H9 (cell line): Measurements from ENCODE around the gene FAM117A. TPM values are rescaled to one million over a fixed set of nuclear protein-coding genes. Genes with fewer than 3 reads are reported as not detected.

Experiments
- DNase-seq: peaks from one replicate; pipeline ENCODE4 v3.0.0-alpha.2; 2017
- H2AFZ ChIP-seq: one replicate; pipeline ENCODE4 v1.6.1; 2013; ENCODE audit warnings: mild to moderate bottlenecking, low read length, control low read depth, moderate library complexity
- H2AK5ac ChIP-seq: 2 replicates; pipeline ENCODE4 v1.6.1; 2013; ENCODE audit warnings: low read length, control low read depth, mixed read lengths; ENCODE audit not compliant: insufficient read length
- H2BK120ac ChIP-seq: one replicate; pipeline ENCODE4 v1.6.1; 2013; ENCODE audit warnings: low read depth, mild to moderate bottlenecking, low read length, control low read depth, inconsistent platforms; ENCODE audit not compliant: poor library complexity, severe bottlenecking
- H2BK12ac ChIP-seq: 2 replicates; pipeline ENCODE4 v1.6.1; 2013; ENCODE audit warnings: low read length, control low read depth, mixed read lengths, low read depth; ENCODE audit not compliant: insufficient read length
- H2BK15ac ChIP-seq: 2 replicates; pipeline ENCODE4 v1.6.1; 2013; ENCODE audit warnings: low read depth, low read length, control low read depth
- H2BK20ac ChIP-seq: one replicate; pipeline ENCODE4 v1.6.1; 2013; ENCODE audit warnings: low read depth, mild to moderate bottlenecking, low read length, control low read depth, inconsistent platforms; ENCODE audit not compliant: poor library complexity, severe bottlenecking
- H2BK5ac ChIP-seq: 2 replicates; pipeline ENCODE4 v1.6.1; 2013; ENCODE audit warnings: low read length, control low read depth, mixed read lengths; ENCODE audit not compliant: insufficient read length
- H3K14ac ChIP-seq: 2 replicates; pipeline ENCODE4 v1.6.1; 2013; ENCODE audit warnings: low read length, control low read depth; ENCODE audit not compliant: insufficient read depth
- H3K18ac ChIP-seq: 2 replicates; pipeline ENCODE4 v1.6.1; 2013; ENCODE audit warnings: low read depth, mild to moderate bottlenecking, mixed read lengths, low read length, control low read depth; ENCODE audit not compliant: insufficient read length
- H3K23ac ChIP-seq: 2 replicates; pipeline ENCODE4 v1.6.1; 2013; ENCODE audit warnings: low read length, control low read depth, mixed read lengths, low read depth; ENCODE audit not compliant: insufficient read length
- H3K23me2 ChIP-seq: 2 replicates; pipeline ENCODE4 v1.6.1; 2013; ENCODE audit warnings: low read depth, mild to moderate bottlenecking, mixed read lengths, low read length, control low read depth; ENCODE audit not compliant: insufficient read length, poor library complexity, severe bottlenecking
- H3K27ac ChIP-seq: 2 replicates; pipeline ENCODE4 v1.5.1; 2013; ENCODE audit warnings: low read length, control low read depth, mixed read lengths, low read depth; ENCODE audit not compliant: insufficient read length
- H3K27me3 ChIP-seq: 2 replicates; pipeline ENCODE4 v1.6.1; 2013; ENCODE audit warnings: low read length, control low read depth, inconsistent platforms; ENCODE audit not compliant: insufficient read depth
- H3K4ac ChIP-seq: 2 replicates; pipeline ENCODE4 v1.6.1; 2013; ENCODE audit warnings: low read depth, mild to moderate bottlenecking, control low read depth, inconsistent platforms, low read length, moderate library complexity
- H3K4me1 ChIP-seq: 2 replicates; pipeline ENCODE4 v1.6.1; 2013; ENCODE audit warnings: low read length, control low read depth, inconsistent platforms; ENCODE audit not compliant: insufficient read depth
- H3K4me2 ChIP-seq: 2 replicates; pipeline ENCODE4 v1.6.1; 2013; ENCODE audit warnings: low read length, control low read depth, mixed read lengths; ENCODE audit not compliant: insufficient read length, insufficient read depth
- H3K56ac ChIP-seq: 2 replicates; pipeline ENCODE4 v1.6.1; 2013; ENCODE audit warnings: low read depth, mild to moderate bottlenecking, mixed read lengths, low read length, control low read depth; ENCODE audit not compliant: insufficient read length
- H3K79me1 ChIP-seq: 2 replicates; pipeline ENCODE4 v1.6.1; 2013; ENCODE audit warnings: low read depth, mild to moderate bottlenecking, moderate library complexity, low read length, control low read depth, inconsistent platforms; ENCODE audit not compliant: insufficient read depth, poor library complexity, severe bottlenecking
- H3K79me2 ChIP-seq: 2 replicates; pipeline ENCODE4 v1.6.1; 2013; ENCODE audit warnings: low read length, control low read depth, inconsistent platforms; ENCODE audit not compliant: insufficient read depth
- H3K9ac ChIP-seq: 2 replicates; pipeline ENCODE4 v1.6.1; 2013; ENCODE audit warnings: low read length, control low read depth, mixed read lengths; ENCODE audit not compliant: insufficient read length; ENCODE audit errors: extremely low read depth
- H3K9me3 ChIP-seq: one replicate; pipeline ENCODE4 v1.6.1; 2013; ENCODE audit warnings: low read depth, low read length, inconsistent platforms; ENCODE audit not compliant: control insufficient read depth
- H3T11ph ChIP-seq: one replicate; pipeline ENCODE4 v1.6.1; 2013; ENCODE audit warnings: mild to moderate bottlenecking, low read length, control low read depth, inconsistent platforms
- H4K20me1 ChIP-seq: one replicate; pipeline ENCODE4 v1.6.1; 2013; ENCODE audit not compliant: control insufficient read depth, insufficient read length, insufficient read depth
- H4K5ac ChIP-seq: 2 replicates; pipeline ENCODE4 v1.6.1; 2013; ENCODE audit warnings: low read depth, mild to moderate bottlenecking, mixed read lengths, low read length, control low read depth; ENCODE audit not compliant: insufficient read length
- H4K8ac ChIP-seq: replicated peaks from 2 replicates; pipeline ENCODE4 v1.6.1; 2013; ENCODE audit warnings: low read length, control low read depth, mixed read lengths, low read depth; ENCODE audit not compliant: insufficient read length
- H4K91ac ChIP-seq: 2 replicates; pipeline ENCODE4 v1.6.1; 2013; ENCODE audit warnings: low read depth, mild to moderate bottlenecking, moderate library complexity, mixed read lengths, low read length, control low read depth; ENCODE audit not compliant: insufficient read length
- H3K27ac Mint-ChIP-seq, 3 experiments: 2 replicates in 2 of 3; 3 replicates in 1 of 3; pipeline ENCODE4 v1.8.0; 2020 to 2021; ENCODE audit warnings: mixed read lengths in 3 of 3, mild to moderate bottlenecking in 1 of 3, moderate library complexity in 1 of 3
- H3K27me3 Mint-ChIP-seq: 2 replicates; pipeline ENCODE4 v1.8.0; 2021; ENCODE audit warnings: low read depth, mild to moderate bottlenecking, moderate library complexity, mixed read lengths
- H3K36me3 Mint-ChIP-seq, 3 experiments: 2 replicates in 2 of 3; 3 replicates in 1 of 3; pipeline ENCODE4 v1.8.0; 2020 to 2021; ENCODE audit warnings: low read depth in 3 of 3, mixed read lengths in 3 of 3; ENCODE audit not compliant: insufficient read depth in 1 of 3
- H3K4me1 Mint-ChIP-seq, 2 experiments: 2 replicates each; pipeline ENCODE4 v1.8.0; 2020; ENCODE audit warnings: mixed read lengths in 2 of 2
- H3K4me3 Mint-ChIP-seq, 2 experiments: 2 replicates in 1 of 2; 3 replicates in 1 of 2; pipeline ENCODE4 v1.8.0; 2020 to 2021; ENCODE audit warnings: mild to moderate bottlenecking in 2 of 2, mixed read lengths in 2 of 2, moderate library complexity in 1 of 2
- H3K9me3 Mint-ChIP-seq, 2 experiments: 2 replicates in 1 of 2; 3 replicates in 1 of 2; pipeline ENCODE4 v1.8.0; 2020; ENCODE audit warnings: mild to moderate bottlenecking in 2 of 2, mixed read lengths in 2 of 2, moderate library complexity in 1 of 2
- WGBS: extraction: QIAGEN DNeasy Blood & Tissue Kit; methylation state at CpG from one replicate; pipeline ENCODE4 v1.1.7; 2013; ENCODE audit warnings: missing lambda C conversion rate, low lambda C conversion rate, mixed read lengths; ENCODE audit not compliant: insufficient read length; ENCODE audit errors: extremely low coverage; 5-methylcytosine and 5-hydroxymethylcytosine counted together
- total RNA-seq: library from RNA; stranded (reverse); gene quantifications from 2 replicates; pipeline ENCODE4 v1.2.1, GENCODE V29; 2021
- TF ChIP-seq, protein P1 (sequence below): fragments of 200-600 bp; sonication (generic); conservative IDR thresholded peaks from 3 replicates; pipeline ENCODE4 v1.8.0; 2021; ENCODE audit warnings: antibody characterized with exemption, mild to moderate bottlenecking

The FAM117A gene
- total RNA-seq, 1 experiment from 2014 or later: 21.1 TPM

DNA sequence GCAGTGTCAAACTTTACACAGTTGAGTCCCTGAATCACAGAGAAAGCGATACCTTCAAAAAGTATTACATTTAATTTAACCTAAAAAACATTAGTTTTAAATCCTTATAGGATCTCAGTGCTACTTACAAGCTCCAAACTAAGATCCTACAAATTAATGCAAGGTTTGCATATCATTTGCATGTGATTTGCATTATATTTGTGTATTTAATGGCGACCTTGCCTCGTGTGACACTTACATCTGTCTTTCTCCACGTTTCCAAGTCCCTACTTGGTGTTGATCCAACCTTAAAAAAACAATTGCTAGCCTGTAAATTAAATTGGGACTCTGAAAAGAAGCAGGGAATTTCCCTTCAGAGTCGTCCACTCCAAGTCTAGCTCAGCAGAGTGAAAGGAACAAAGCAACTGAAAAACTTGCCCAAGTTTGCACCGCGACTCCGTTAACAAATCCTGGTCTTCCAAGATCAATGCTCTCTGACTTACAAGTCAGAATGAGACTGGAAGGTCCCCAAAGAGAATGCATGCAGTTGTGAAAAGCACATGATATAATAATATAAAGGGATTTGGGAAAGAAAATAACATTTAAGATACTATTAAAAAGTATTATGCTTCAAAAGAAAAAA, 739 bp upstream of the FAM117A start:
- peak overlapping the region in 2 of 3 experiments; percentile 25 to 86; a peak in 2 of 7 replicates for H3K27ac Mint-ChIP-seq
- peak overlapping the region; percentile 24 for H2AFZ ChIP-seq
- H3K4me3 Mint-ChIP-seq: peak overlapping the region; percentile 47 to 81
- H4K5ac ChIP-seq: no peak overlapping the region
- no peaks in the 10 kb centered on the region for H4K20me1 ChIP-seq
- TF ChIP-seq, protein P1, sequence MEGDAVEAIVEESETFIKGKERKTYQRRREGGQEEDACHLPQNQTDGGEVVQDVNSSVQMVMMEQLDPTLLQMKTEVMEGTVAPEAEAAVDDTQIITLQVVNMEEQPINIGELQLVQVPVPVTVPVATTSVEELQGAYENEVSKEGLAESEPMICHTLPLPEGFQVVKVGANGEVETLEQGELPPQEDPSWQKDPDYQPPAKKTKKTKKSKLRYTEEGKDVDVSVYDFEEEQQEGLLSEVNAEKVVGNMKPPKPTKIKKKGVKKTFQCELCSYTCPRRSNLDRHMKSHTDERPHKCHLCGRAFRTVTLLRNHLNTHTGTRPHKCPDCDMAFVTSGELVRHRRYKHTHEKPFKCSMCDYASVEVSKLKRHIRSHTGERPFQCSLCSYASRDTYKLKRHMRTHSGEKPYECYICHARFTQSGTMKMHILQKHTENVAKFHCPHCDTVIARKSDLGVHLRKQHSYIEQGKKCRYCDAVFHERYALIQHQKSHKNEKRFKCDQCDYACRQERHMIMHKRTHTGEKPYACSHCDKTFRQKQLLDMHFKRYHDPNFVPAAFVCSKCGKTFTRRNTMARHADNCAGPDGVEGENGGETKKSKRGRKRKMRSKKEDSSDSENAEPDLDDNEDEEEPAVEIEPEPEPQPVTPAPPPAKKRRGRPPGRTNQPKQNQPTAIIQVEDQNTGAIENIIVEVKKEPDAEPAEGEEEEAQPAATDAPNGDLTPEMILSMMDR: no peak
- H2BK15ac ChIP-seq: no peak overlapping the region
- no peaks in the 10 kb centered on the region for H3K9me3 ChIP-seq
- H4K8ac ChIP-seq: no peak overlapping the region
- peaks cover 33 to 36% of the 10 kb centered on the region in 2 experiments for H3K4me1 Mint-ChIP-seq
- H3K27me3 Mint-ChIP-seq: peaks cover 17% of the 10 kb centered on the region
- WGBS: no CpG with 5 or more reads among the region's 8 CpGs
- peaks cover 11% of the 10 kb centered on the region; the same call in 1 of the 2 replicates for H3K79me2 ChIP-seq
- H3K18ac ChIP-seq: no peak overlapping the region
- no peak overlapping the region for H2BK12ac ChIP-seq
- no peaks in the 10 kb centered on the region for H3K36me3 Mint-ChIP-seq
- H3T11ph ChIP-seq: no peak overlapping the region
- H2BK120ac ChIP-seq: no peak overlapping the region
- no peak overlapping the region for H2BK5ac ChIP-seq
- H4K91ac ChIP-seq: no peak overlapping the region
- no peak overlapping the region for H3K9ac ChIP-seq
- peaks cover 3% of the 10 kb centered on the region for H3K79me1 ChIP-seq
- peaks cover 12% of the 10 kb centered on the region for H3K23me2 ChIP-seq
- H3K14ac ChIP-seq: no peak overlapping the region
- no peak overlapping the region for H2BK20ac ChIP-seq
- peak overlapping the region; percentile 74 for H3K4me2 ChIP-seq
- H3K4ac ChIP-seq: no peak overlapping the region
- peaks cover 11% of the 10 kb centered on the region for H3K4me1 ChIP-seq
- no peak overlapping the region for H3K56ac ChIP-seq
- no peak for DNase-seq
- no peak overlapping the region for H3K23ac ChIP-seq
- H3K27ac ChIP-seq: no peak overlapping the region
- no peak overlapping the region for H2AK5ac ChIP-seq
- no peaks in the 10 kb centered on the region for H3K27me3 ChIP-seq
- no peaks in the 10 kb centered on the region; a peak in 1 of 5 replicates for H3K9me3 Mint-ChIP-seq
